ENCODE results near the gene AKT3. TPM values are rescaled to one million over a fixed set of nuclear protein-coding genes. Genes with fewer than 3 reads are reported as not detected.

The AKT3 gene
- total RNA-seq, 6 donors from 2014 or later, result 23.0 to 51.2 (median 46.8) TPM

- Histone ChIP-seq H3K4me1 (no peaks in the 10 kb centered on the region), H3K9me3 (no peaks in the 10 kb centered on the region), H3K4me3 (no peak overlapping the region), H3K27me3 (no peaks in the 10 kb centered on the region), H3K27ac (no peak overlapping the region), H3K36me3 (no peaks in the 10 kb centered on the region)
- WGBS, 2 donors, result 87 to 90% methylated on average over 6 of the region's 6 CpGs
- ATAC-seq (ENCODE audit: low FRiP score in 2 of 2) (no peak), DNase-seq (no peak)
- TF ChIP-seq POLR2AphosphoS5 (IDR thresholded peaks at IDR 0.05) (no peak), POLR2A (IDR thresholded peaks at IDR 0.05) (no peak), EP300 (IDR thresholded peaks at IDR 0.05) (no peak), CTCF (IDR thresholded peaks at IDR 0.05) (no peak)
These were observed 299.8 kb downstream of the AKT3 start for GRCh38 chr1:243550276-243550675.

GRCh38 chr1:243549791-243550190, 300.3 kb downstream of the AKT3 start:
- Histone ChIP-seq H3K9me3 (no peaks in the 10 kb centered on the region), H3K4me3 (no peak overlapping the region), H3K36me3 (peaks cover 0 to under 1% (median 0%) of the 10 kb centered on the region in 4 donors), H3K27me3 (no peaks in the 10 kb centered on the region), H3K4me1 (no peaks in the 10 kb centered on the region), H3K27ac (no peak overlapping the region)
- TF ChIP-seq POLR2AphosphoS5 (IDR thresholded peaks at IDR 0.05) (no peak), EP300 (IDR thresholded peaks at IDR 0.05) (no peak), CTCF (IDR thresholded peaks at IDR 0.05) (no peak), POLR2A (IDR thresholded peaks at IDR 0.05) (no peak)
- DNase-seq (no peak), ATAC-seq (ENCODE audit: low FRiP score in 2 of 2) (no peak)

GRCh38 chr1:243549108-243549507, 300.9 kb downstream of the AKT3 start:
- peaks cover 0 to 7% (median 0%) of the 10 kb centered on the region in 4 donors for H3K36me3 ChIP-seq
- no peak overlapping the region for H3K27ac ChIP-seq
- no peaks in the 10 kb centered on the region for H3K4me1 ChIP-seq
- H3K9me3 ChIP-seq, result no peaks in the 10 kb centered on the region
- no peak for TF ChIP-seq POLR2A (IDR thresholded peaks at IDR 0.05)
- TF ChIP-seq POLR2AphosphoS5 (IDR thresholded peaks at IDR 0.05), result no peak
- TF ChIP-seq EP300 (IDR thresholded peaks at IDR 0.05), result no peak
- TF ChIP-seq CTCF (IDR thresholded peaks at IDR 0.05), result no peak
- DNase-seq, result no peak
- no peak for ATAC-seq (ENCODE audit: low FRiP score in 2 of 2)
- no peaks in the 10 kb centered on the region for H3K27me3 ChIP-seq
- H3K4me3 ChIP-seq, result no peak overlapping the region

- TF ChIP-seq POLR2A (IDR thresholded peaks at IDR 0.05), result no peak
- no peak for TF ChIP-seq EP300 (IDR thresholded peaks at IDR 0.05)
- no peak for TF ChIP-seq POLR2AphosphoS5 (IDR thresholded peaks at IDR 0.05)
- no peak for TF ChIP-seq CTCF (IDR thresholded peaks at IDR 0.05)
- WGBS, 2 donors, result 86 to 97% methylated on average over 1 of the region's 1 CpG
These were observed 301.5 kb downstream of the AKT3 start for GRCh38 chr1:243548516-243548915.

GRCh38 chr1:243547891-243548290, 302.2 kb downstream of the AKT3 start:
- Histone ChIP-seq H3K4me1 (no peaks in the 10 kb centered on the region), H3K27me3 (no peaks in the 10 kb centered on the region), H3K27ac (no peak overlapping the region), H3K9me3 (no peaks in the 10 kb centered on the region), H3K36me3 (peaks cover 0 to 7% (median 0%) of the 10 kb centered on the region in 4 donors), H3K4me3 (no peak overlapping the region)
- ATAC-seq (ENCODE audit: low FRiP score in 2 of 2) (no peak), DNase-seq (no peak)
- WGBS, 2 donors, result 85 to 87% methylated on average over 3 of the region's 3 CpGs
- TF ChIP-seq EP300 (IDR thresholded peaks at IDR 0.05), result no peak
- no peak for TF ChIP-seq CTCF (IDR thresholded peaks at IDR 0.05)
- TF ChIP-seq POLR2A (IDR thresholded peaks at IDR 0.05), result no peak
- TF ChIP-seq POLR2AphosphoS5 (IDR thresholded peaks at IDR 0.05), result no peak

More at GRCh38 chr1:243548516-243548915, 301.5 kb downstream of the AKT3 start:
- Histone ChIP-seq H3K27ac (no peak overlapping the region), H3K9me3 (no peaks in the 10 kb centered on the region), H3K36me3 (peaks cover 0 to 7% (median 0%) of the 10 kb centered on the region in 4 donors), H3K27me3 (no peaks in the 10 kb centered on the region), H3K4me3 (no peak overlapping the region), H3K4me1 (no peaks in the 10 kb centered on the region)
- DNase-seq (no peak), ATAC-seq (ENCODE audit: low FRiP score in 2 of 2) (no peak)

Data from upper lobe of left lung (tissue), 6 donors.